B cell (primary cell): Measurements from ENCODE around the gene TMPRSS13. TPM values are rescaled to one million over a fixed set of nuclear protein-coding genes. Genes with fewer than 3 reads are reported as not detected.

Source experiments
- ATAC-seq: fragments of 200-7000 bp; cut with Tn5 transposase; one replicate; pipeline ENCODE4 v1.10.0; 2021; ENCODE audit warnings: low read depth, mild to moderate bottlenecking, moderate number of reproducible peaks, moderate library complexity
- CTCF ChIA-PET: fragments of 350-600 bp; sonication (Branson Sonifier 250); formaldehyde crosslinking; loops from one replicate; lab custom pipeline; 2021; ENCODE audit warnings: antibody characterized with exemption, inconsistent platforms; lab: Charles Lee
- POLR2A ChIA-PET: fragments of 350-600 bp; sonication (Branson Sonifier 250); formaldehyde crosslinking; loops from one replicate; lab custom pipeline; 2021; ENCODE audit warnings: antibody characterized with exemption; lab: Charles Lee
- DNase-seq: peaks from one replicate; pipeline ENCODE4 v3.0.0; 2013
- H2AFZ ChIP-seq: 2 replicates; pipeline ENCODE4 v1.6.1; 2012; ENCODE audit warnings: mild to moderate bottlenecking, low read depth, low read length; ENCODE audit not compliant: insufficient read depth, poor library complexity, severe bottlenecking
- H3K27ac ChIP-seq, 2 donors: 1 replicate in 1 of 2; 2 replicates in 1 of 2; pipeline ENCODE4 v1.5.1; 2012 to 2013; ENCODE audit warnings: low read length in 2 of 2, mild to moderate bottlenecking in 2 of 2, moderate library complexity in 1 of 2
- H3K27me3 ChIP-seq, 4 experiments: fragments of 200-600 bp in 1 of 4; sonication (generic) in 1 of 4; replicated peaks in 1 of 4; 1 replicate in 2 of 4; 2 replicates in 2 of 4; pipeline versions ENCODE4 v1.6.1 to v1.7.0; 2013 to 2016; ENCODE audit warnings: low read length in 3 of 4, mild to moderate bottlenecking in 2 of 4, mixed read lengths in 1 of 4, moderate library complexity in 1 of 4; ENCODE audit not compliant: insufficient read depth in 4 of 4, control insufficient read depth in 3 of 4; ENCODE audit errors: control extremely low read depth in 1 of 4
- H3K36me3 ChIP-seq, 2 experiments: replicated peaks in 1 of 2; 1 replicate in 1 of 2; 2 replicates in 1 of 2; pipeline versions ENCODE4 v1.6.1 to v1.7.1; 2013; ENCODE audit warnings: low read length in 1 of 2; ENCODE audit not compliant: insufficient read depth in 2 of 2, control insufficient read depth in 1 of 2; ENCODE audit errors: control extremely low read depth in 1 of 2, extremely low read depth in 1 of 2
- H3K4me1 ChIP-seq, 2 donors: fragments of 200-600 bp in 1 of 2; sonication (generic) in 1 of 2; 1 replicate in 1 of 2; 2 replicates in 1 of 2; pipeline versions ENCODE4 v1.5.1 to v1.6.1; 2013 to 2017; ENCODE audit warnings: low read length in 2 of 2; ENCODE audit not compliant: control insufficient read depth in 2 of 2, insufficient read depth in 2 of 2
- H3K4me2 ChIP-seq: replicated peaks from 2 replicates; pipeline ENCODE3; 2012; ENCODE audit warnings: mild to moderate bottlenecking, low read depth, low read length; ENCODE audit not compliant: poor library complexity, severe bottlenecking
- H3K4me3 ChIP-seq, 5 experiments: fragments of 200-600 bp in 1 of 5; sonication (generic) in 1 of 5; 1 replicate in 3 of 5; 2 replicates in 2 of 5; pipeline versions ENCODE4 v1.5.1 to v1.7.0; 2011 to 2016; ENCODE audit warnings: low read length in 4 of 5, mild to moderate bottlenecking in 4 of 5, low read depth in 2 of 5, control low read depth in 1 of 5, moderate library complexity in 1 of 5; ENCODE audit not compliant: insufficient read depth in 1 of 5; ENCODE audit errors: control extremely low read depth in 1 of 5, extremely low read depth in 1 of 5
- H3K79me2 ChIP-seq: fragments of 200-600 bp; sonication (generic); one replicate; pipeline ENCODE4 v1.6.0; 2016; ENCODE audit warnings: low read length; ENCODE audit not compliant: control insufficient read depth, insufficient read depth
- H3K9ac ChIP-seq: fragments of 200-600 bp; sonication (generic); 2 replicates; pipeline ENCODE4 v1.6.1; 2017; ENCODE audit warnings: mild to moderate bottlenecking, low read length, moderate library complexity
- H3K9me3 ChIP-seq, 3 donors: one replicate each; pipeline versions ENCODE4 v1.6.1 to v1.7.1; 2013; ENCODE audit warnings: low read length in 2 of 3; ENCODE audit not compliant: control insufficient read depth in 2 of 3, insufficient read depth in 1 of 3; ENCODE audit errors: control extremely low read depth in 1 of 3
- H4K20me1 ChIP-seq: 2 replicates; pipeline ENCODE4 v1.6.0; 2012; ENCODE audit warnings: mild to moderate bottlenecking, low read length; ENCODE audit not compliant: insufficient read depth, control insufficient read depth, poor library complexity, severe bottlenecking
- H3K27ac Mint-ChIP-seq: one replicate; pipeline ENCODE4 v1.8.0; 2021; ENCODE audit warnings: mixed read lengths
- H3K27me3 Mint-ChIP-seq: one replicate; pipeline ENCODE4 v1.8.0; 2021; ENCODE audit warnings: mixed read lengths
- H3K4me1 Mint-ChIP-seq: one replicate; pipeline ENCODE4 v1.8.0; 2021; ENCODE audit warnings: mixed read lengths
- H3K4me3 Mint-ChIP-seq: one replicate; pipeline ENCODE4 v1.8.0; 2021; ENCODE audit warnings: mixed read lengths
- H3K9me3 Mint-ChIP-seq: one replicate; pipeline ENCODE4 v1.8.0; 2022; ENCODE audit warnings: mixed read lengths; ENCODE audit not compliant: insufficient read depth
- CTCF ChIP-seq: fragments of 200-600 bp; IDR thresholded peaks from one replicate; pipeline ENCODE4 v1.8.0; 2022; ENCODE audit warnings: antibody characterized with exemption, mild to moderate bottlenecking
- EZH2 ChIP-seq: IDR thresholded peaks from 2 replicates; pipeline ENCODE4 v1.6.1; 2012; ENCODE audit warnings: borderline replicate concordance, low read depth, mild to moderate bottlenecking, moderate library complexity, low read length; ENCODE audit not compliant: insufficient read depth, poor library complexity, severe bottlenecking
- WGBS: methylation state at CpG from one replicate; pipeline ENCODE4 v1.1.5; 2013; ENCODE audit warnings: missing lambda C conversion rate; ENCODE audit not compliant: insufficient coverage; 5-methylcytosine and 5-hydroxymethylcytosine counted together
- intact Hi-C: fragments of 100-400 bp; cut with micrococcal nuclease; formaldehyde crosslinking; loops from one replicate; pipeline ENCODE4 v1.10.0; 2022
- polyA plus RNA-seq: library from polyadenylated mRNA; depleted of rRNA; stranded (reverse); fragments of >200 nt; gene quantifications from 2 replicates; pipeline ENCODE4 v1.2.3, GENCODE V29; 2012
- total RNA-seq, 2 donors: library from RNA; stranded (reverse); fragments of 120-200 nt in 1 of 2; gene quantifications; 1 replicate in 1 of 2; 2 replicates in 1 of 2; pipeline versions ENCODE4 v1.2.3 to v1.2.4, GENCODE V29; 2013 to 2022

The TMPRSS13 gene
- total and polyA plus RNA-seq, 2 donors (not counting 1 experiment from before 2014, with no cell fraction given) = 2.4 to 8.0 TPM

GRCh38 chr11:117962826-117963225 is 33.6 kb upstream of the TMPRSS13 start:
- no peak overlapping the region for H3K27ac Mint-ChIP-seq
- ATAC-seq (no peak), DNase-seq (no peak)
- Histone ChIP-seq H4K20me1 (no peaks in the 10 kb centered on the region), H3K9ac (no peak overlapping the region), H3K4me3 (no peak overlapping the region), H3K4me1 (peaks cover 7 to 8% of the 10 kb centered on the region in 2 donors), H2AFZ (no peak overlapping the region), H3K27ac (no peak overlapping the region), H3K79me2 (no peaks in the 10 kb centered on the region), H3K4me2 (no peak overlapping the region), H3K9me3 (peaks cover 2 to 20% (median 9%) of the 10 kb centered on the region in 3 donors), H3K36me3 (no peaks in the 10 kb centered on the region), H3K27me3 (no peaks in the 10 kb centered on the region)
- no peak overlapping the region for H3K4me3 Mint-ChIP-seq
- peaks cover 17% of the 10 kb centered on the region for H3K4me1 Mint-ChIP-seq
- no peak for TF ChIP-seq CTCF
- no peak for TF ChIP-seq EZH2
- H3K27me3 Mint-ChIP-seq = no peaks in the 10 kb centered on the region
- ChIA-PET POLR2A (no interaction called here), CTCF (interaction anchor here (1.7 to 2.5 kb wide), 2 partner anchors 12 to 16 kb away, joined by 5 to 9 read pairs; no protein-coding TSS in a partner anchor)
- intact Hi-C loops = no loop called here
- H3K9me3 Mint-ChIP-seq = peaks cover 15% of the 10 kb centered on the region
- no CpG with 5 or more reads among the region's 3 CpGs for WGBS

GRCh38 chr11:117961896-117962295 is 32.7 kb upstream of the TMPRSS13 start:
- no peak overlapping the region for H3K27ac ChIP-seq
- no peak for DNase-seq
- no peak overlapping the region for H3K4me2 ChIP-seq
- H3K4me3 ChIP-seq = no peak overlapping the region
- H3K79me2 ChIP-seq = no peaks in the 10 kb centered on the region
- no peak overlapping the region for H2AFZ ChIP-seq
- peaks cover 7 to 8% of the 10 kb centered on the region in 2 donors for H3K4me1 ChIP-seq
- H4K20me1 ChIP-seq = no peaks in the 10 kb centered on the region
- WGBS = 90% methylated on average over 5 of the region's 10 CpGs
- POLR2A ChIA-PET = no interaction called here
- peaks cover 17% of the 10 kb centered on the region for H3K4me1 Mint-ChIP-seq
- no peaks in the 10 kb centered on the region for H3K27me3 ChIP-seq
- intact Hi-C loops = no loop called here
- H3K9me3 ChIP-seq = peaks cover 2 to 25% (median 14%) of the 10 kb centered on the region in 3 donors
- no peak overlapping the region for H3K4me3 Mint-ChIP-seq
- peaks cover 22% of the 10 kb centered on the region for H3K9me3 Mint-ChIP-seq
- no peaks in the 10 kb centered on the region for H3K36me3 ChIP-seq
- no peak overlapping the region for H3K9ac ChIP-seq
- CTCF ChIA-PET = interaction anchor here (0.7 to 3.0 kb wide), 2 partner anchors 15 to 60 kb away, joined by 3 to 13 read pairs; no protein-coding TSS in a partner anchor
- TF ChIP-seq EZH2 (no peak), CTCF (no peak)
- no peak overlapping the region for H3K27ac Mint-ChIP-seq
- no peaks in the 10 kb centered on the region for H3K27me3 Mint-ChIP-seq
- ATAC-seq = no peak
